K562 treated with DMSO at 1 percent for 24 hours (cell line): ENCODE data around the gene NEK8. TPM values are rescaled to one million over a fixed set of nuclear protein-coding genes. Genes with fewer than 3 reads are reported as not detected.

Experiments used
- total RNA-seq: library from RNA; unstranded; fragments of 300-600 nt; gene quantifications from 2 replicates; pipeline ENCODE4 v1.2.3, GENCODE V29; 2022; ENCODE audit warnings: low read depth; ENCODE audit not compliant: insufficient read depth

The NEK8 gene
- 5.1 and 5.4 TPM in 2 replicates for total RNA-seq

GRCh38 chr17:28728364-28729200 lies at the start of gene NEK8:
Gene NEK8, plus strand, starts transcription at chr17:28728788. Its CDS starts 26 bp downstream, at chr17:28728814.

DNA sequence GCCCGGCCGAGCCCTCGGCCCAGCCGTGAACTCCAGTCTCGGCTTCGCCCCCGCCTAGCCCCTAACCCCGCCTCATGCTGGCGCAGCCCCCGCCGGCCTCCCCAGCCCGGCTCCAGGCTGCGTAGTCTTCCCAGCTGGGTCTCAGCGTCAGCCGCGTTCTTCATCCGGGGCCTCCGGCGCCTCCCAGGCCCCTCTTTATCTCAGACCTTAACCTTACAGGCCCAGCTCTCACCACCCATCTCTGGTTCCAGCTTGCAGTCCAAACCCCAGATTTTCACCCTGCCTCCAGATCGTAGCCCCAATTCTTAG lies 16.9 kb upstream of the NEK8 start, which contains the start of gene PROCA1:
Gene PROCA1 (minus strand): TSS at position 166 of the 309 bp plus-strand sequence. CDS start 228 bp downstream, outside the sequence.

DNA sequence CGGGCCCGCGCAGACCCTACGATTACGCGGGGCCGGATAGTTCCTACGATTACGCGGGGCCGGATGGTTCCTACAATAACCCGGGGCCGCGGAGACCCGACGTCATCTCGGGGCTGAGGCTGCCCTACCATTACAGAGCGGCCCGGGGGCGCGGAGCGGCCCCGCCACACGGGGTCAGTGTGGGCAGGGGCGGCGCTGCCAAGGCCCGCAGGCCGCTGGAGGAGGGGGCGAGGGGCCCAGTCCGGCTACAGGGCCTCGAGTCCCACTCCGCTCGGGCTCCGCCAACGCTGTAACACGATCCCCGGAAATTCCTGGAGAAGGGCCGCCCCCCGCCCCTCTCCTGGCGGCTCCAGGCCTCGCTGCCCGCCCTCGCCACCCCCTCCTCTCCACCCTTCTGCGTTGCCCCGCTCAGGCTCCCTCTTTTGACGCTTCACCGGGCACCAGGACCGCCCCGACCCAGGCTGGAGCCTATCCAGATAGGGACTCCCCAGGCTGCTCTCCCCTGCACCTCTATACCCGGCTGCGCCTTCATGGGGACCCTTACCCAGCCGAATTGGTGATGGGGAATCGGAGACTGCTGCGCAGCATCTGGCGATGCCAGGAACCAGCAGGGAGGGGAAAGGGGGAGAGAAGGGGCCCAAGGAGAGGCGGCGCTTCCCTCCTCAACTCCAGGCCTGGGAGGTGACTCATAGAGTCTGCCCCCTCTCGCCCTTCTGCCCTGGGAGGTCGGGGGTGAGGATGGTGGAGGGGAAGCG lies 10.8 kb upstream of the NEK8 start, which contains the start of gene RAB34:
Gene RAB34 (minus strand): TSS at position 291 of the 755 bp plus-strand sequence. CDS start 602 bp downstream, outside the sequence.

DNA sequence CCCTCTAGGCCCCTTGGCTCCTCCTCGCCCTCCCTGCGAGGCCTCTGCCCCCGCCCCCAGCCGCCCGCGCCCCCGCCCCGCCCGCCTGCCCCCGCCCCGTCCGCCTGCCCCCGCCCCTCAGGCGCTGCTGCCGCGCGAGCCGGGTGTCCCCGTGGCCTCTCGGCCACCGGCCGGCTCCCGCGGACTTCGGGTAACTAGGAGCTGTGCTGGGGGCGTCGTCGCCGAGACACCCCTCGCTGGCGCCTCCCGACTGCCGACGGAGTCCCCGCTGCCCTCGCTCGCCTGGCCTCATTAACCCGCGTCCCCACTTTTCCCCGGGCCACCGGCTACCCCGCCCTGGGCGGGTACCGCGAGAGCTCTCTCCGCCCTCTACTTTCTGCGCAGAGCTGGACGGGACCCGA lies 2.4 kb upstream of the NEK8 start, which contains the start of gene TLCD1:
Gene TLCD1 (minus strand): TSS at position 8 of the 401 bp plus-strand sequence. CDS start 136 bp downstream, outside the sequence.

DNA sequence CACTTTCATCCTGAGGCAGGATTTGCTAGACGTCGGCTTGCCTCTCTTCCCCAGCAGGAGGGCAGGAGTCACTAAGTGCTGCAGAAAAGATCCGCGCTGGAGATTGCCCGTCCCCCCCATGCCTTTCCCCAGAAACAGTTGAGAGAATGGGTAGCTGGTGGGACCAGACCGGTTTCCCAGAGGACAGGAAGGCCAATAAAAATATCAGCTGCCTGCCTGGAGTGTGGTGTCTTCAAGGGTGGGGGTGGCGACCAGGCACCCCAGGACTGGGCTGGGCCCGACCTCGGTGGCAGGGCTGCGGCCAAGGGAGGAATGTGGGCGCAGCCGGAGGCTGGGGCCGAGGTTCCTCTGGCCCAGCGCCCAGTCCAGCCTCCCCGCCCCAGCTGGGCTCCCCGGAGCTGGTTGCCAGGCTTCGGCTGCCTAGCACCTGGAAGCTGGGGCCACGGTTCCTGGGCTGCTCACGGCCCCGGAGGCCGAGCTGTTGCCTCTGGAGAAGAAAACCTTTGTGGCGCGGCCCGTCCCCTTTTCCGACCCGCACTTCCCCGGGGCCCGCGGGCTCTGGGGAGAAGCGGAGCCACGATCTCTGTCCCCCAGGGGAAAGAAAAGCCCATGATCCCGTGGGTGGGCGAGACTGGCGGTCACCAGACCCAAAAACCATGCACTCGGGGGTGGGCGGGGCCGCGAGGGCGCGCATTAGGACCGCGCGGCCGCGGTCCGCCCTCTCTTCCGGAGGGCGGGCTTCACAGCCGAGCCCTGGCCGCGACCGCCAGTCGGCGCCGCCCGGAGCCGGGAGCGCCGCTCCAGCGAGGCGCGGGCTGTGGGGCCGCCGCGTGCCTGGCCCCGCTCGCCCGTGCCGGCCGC lies 14.9 kb downstream of the NEK8 start, which contains the start of gene TRAF4:
Gene TRAF4 (plus strand): TSS at position 769 of the 861 bp plus-strand sequence. CDS start 102 bp downstream, outside the sequence.

Other genes with a start within 250 kb of the NEK8 start
- gene FOXN1, start 222.4 kb upstream of the NEK8 start, total RNA-seq: not detected in 2 replicates
- gene UNC119, start 176.2 kb upstream of the NEK8 start, total RNA-seq: 47.2 TPM in 2 replicates
- 110 and 111 TPM in 2 replicates for gene PIGS, start 157.3 kb upstream of the NEK8 start, total RNA-seq
- gene ALDOC, start 151.9 kb upstream of the NEK8 start, total RNA-seq: 74.9 and 81.6 TPM in 2 replicates
- 133 and 134 TPM in 2 replicates for gene SPAG5, start 129.8 kb upstream of the NEK8 start, total RNA-seq
- gene RSKR, start 114.6 kb upstream of the NEK8 start, total RNA-seq: 12.5 and 13.3 TPM in 2 replicates
- 74.6 and 78.3 TPM in 2 replicates for gene BLTP2, start 83.6 kb upstream of the NEK8 start, total RNA-seq
- gene SDF2, start 66.9 kb upstream of the NEK8 start, total RNA-seq: 69.7 and 76.5 TPM in 2 replicates
- 70.0 and 74.8 TPM in 2 replicates for gene SUPT6H, start 66.6 kb upstream of the NEK8 start, total RNA-seq
- 4.4 and 6.8 TPM in 2 replicates for gene PROCA1, start 16.9 kb upstream of the NEK8 start, total RNA-seq
- gene RAB34, start 10.9 kb upstream of the NEK8 start, total RNA-seq: 0.23 TPM in 1 of 2 replicates, not detected in the other
- 2,462 and 2,542 TPM in 2 replicates for gene RPL23A, start 8.8 kb upstream of the NEK8 start, total RNA-seq
- 7.1 and 8.9 TPM in 2 replicates for gene TLCD1, start 2.6 kb upstream of the NEK8 start, total RNA-seq
- gene TRAF4, start 15.2 kb downstream of the NEK8 start, total RNA-seq: 127 and 142 TPM in 2 replicates
- 32.5 and 34.7 TPM in 2 replicates for gene FAM222B, start 114.0 kb downstream of the NEK8 start, total RNA-seq
- 115 and 126 TPM in 2 replicates for gene ERAL1, start 126.2 kb downstream of the NEK8 start, total RNA-seq
- 224 and 238 TPM in 2 replicates for gene FLOT2, start 168.9 kb downstream of the NEK8 start, total RNA-seq
- 46.9 and 47.0 TPM in 2 replicates for gene DHRS13, start 174.3 kb downstream of the NEK8 start, total RNA-seq
- gene PHF12, start 222.7 kb downstream of the NEK8 start, total RNA-seq: 27.8 and 30.4 TPM in 2 replicates